HCT116 (cell line): ENCODE measurements around the gene SCYGR1. TPM values are rescaled to one million over a fixed set of nuclear protein-coding genes. Genes with fewer than 3 reads are reported as not detected.

Experiments used
- ATAC-seq: fragments of 200-7000 bp; cut with Tn5 transposase; 2 replicates; pipeline ENCODE4 v1.9.1; 2020; ENCODE audit warnings: mild to moderate bottlenecking, moderate library complexity
- BruUV-seq: library from RNA; stranded (reverse); fragments of 400-500 nt; replicated peaks from 2 replicates; lab custom pipeline; 2021; lab: Mats Ljungman, UMichigan
- CTCF ChIA-PET: fragments of 300-600 bp; sonication (Branson Sonifier 250); formaldehyde crosslinking; loops from one replicate; lab custom pipeline; 2021; ENCODE audit warnings: antibody characterized with exemption; lab: Charles Lee
- POLR2A ChIA-PET: fragments of 300-600, 350-600 bp; sonication (Branson Sonifier 250); formaldehyde crosslinking; loops from one replicate; lab custom pipeline; 2021; ENCODE audit warnings: antibody characterized with exemption; lab: Charles Lee
- RAD21 ChIA-PET, 2 experiments: fragments of 300-600 bp; sonication (Branson Sonifier 250); formaldehyde crosslinking; loops; one replicate each; lab custom pipeline; 2023; ENCODE audit warnings: low total read pairs in 2 of 2; ENCODE audit not compliant: uncharacterized antibody in 2 of 2, unreplicated experiment in 2 of 2, low non-redundant PET in 1 of 2; lab: Charles Lee
- DNase-seq: peaks from one replicate; pipeline ENCODE4 v3.0.0-alpha.2; 2010; ENCODE audit warnings: low read depth, low spot score
- H2AFZ ChIP-seq: fragments of 200-600 bp; shearing (Covaris generic), sonication (generic); 2 replicates; pipeline ENCODE4 v1.6.1; 2017; ENCODE audit warnings: low read depth, mixed run types, mixed read lengths, antibody characterized with exemption, low read length; ENCODE audit not compliant: poor library complexity, severe bottlenecking
- H3K27ac ChIP-seq: 2 replicates; pipeline ENCODE4 v1.5.1; 2012; ENCODE audit warnings: low read depth, low read length
- H3K27me3 ChIP-seq: fragments of 200-600 bp; sonication (generic); 2 replicates; pipeline ENCODE4 v1.6.1; 2016; ENCODE audit warnings: mixed run types, low read length, mixed read lengths; ENCODE audit not compliant: insufficient read depth
- H3K36me3 ChIP-seq, 2 experiments: fragments of 200-500 bp in 1 of 2; fragments of 200-600 bp in 1 of 2; sonication (Bioruptor generic) in 1 of 2; sonication (generic) in 1 of 2; 2 replicates each; pipeline versions ENCODE4 v1.5.1 to v1.6.1; 2014 to 2016; ENCODE audit warnings: low read length in 2 of 2, inconsistent platforms in 1 of 2, mixed read lengths in 1 of 2, mixed run types in 1 of 2; ENCODE audit not compliant: insufficient read depth in 2 of 2, control insufficient read depth in 1 of 2
- H3K4me1 ChIP-seq, 2 experiments: fragments of 200-600 bp in 1 of 2; sonication (generic) in 1 of 2; 2 replicates each; pipeline versions ENCODE4 v1.5.1 to v1.6.1; 2012 to 2017; ENCODE audit warnings: low read length in 2 of 2, inconsistent platforms in 1 of 2, mild to moderate bottlenecking in 1 of 2, mixed read lengths in 1 of 2, mixed run types in 1 of 2, moderate library complexity in 1 of 2; ENCODE audit not compliant: insufficient read depth in 2 of 2, control insufficient read depth in 1 of 2
- H3K4me2 ChIP-seq: fragments of 200-600 bp; sonication (generic); 2 replicates; pipeline ENCODE4 v1.6.1; 2017; ENCODE audit warnings: mixed run types, low read length, mixed read lengths
- H3K4me3 ChIP-seq, 2 experiments: fragments of 200-600 bp in 1 of 2; sonication (generic) in 1 of 2; replicated peaks in 1 of 2; 2 replicates each; pipeline ENCODE4 v1.5.1; 2011 to 2016; ENCODE audit warnings: low read length in 2 of 2, control low read depth in 1 of 2, low read depth in 1 of 2, mild to moderate bottlenecking in 1 of 2, mixed read lengths in 1 of 2, mixed run types in 1 of 2
- H3K79me2 ChIP-seq: fragments of 200-600 bp; sonication (generic); 2 replicates; pipeline ENCODE4 v1.6.1; 2017; ENCODE audit warnings: mild to moderate bottlenecking, mixed run types, low read length, moderate library complexity, mixed read lengths; ENCODE audit not compliant: insufficient read depth
- H3K9ac ChIP-seq: fragments of 200-600 bp; sonication (generic); 2 replicates; pipeline ENCODE4 v1.6.1; 2016; ENCODE audit warnings: low read length, mixed read lengths
- H3K9me2 ChIP-seq: fragments of 200-600 bp; sonication (generic), shearing (Covaris generic); 2 replicates; pipeline ENCODE4 v1.6.1; 2017; ENCODE audit warnings: mixed run types, mild to moderate bottlenecking, moderate library complexity; ENCODE audit not compliant: insufficient read depth
- H3K9me3 ChIP-seq, 2 experiments: fragments of 200-500 bp in 1 of 2; fragments of 200-600 bp in 1 of 2; sonication (Bioruptor generic) in 1 of 2; sonication (generic) in 1 of 2; 2 replicates each; pipeline ENCODE4 v1.6.1; 2014 to 2017; ENCODE audit warnings: low read length in 2 of 2, mixed read lengths in 2 of 2, inconsistent platforms in 1 of 2, low read depth in 1 of 2, mild to moderate bottlenecking in 1 of 2, mixed run types in 1 of 2, moderate library complexity in 1 of 2; ENCODE audit not compliant: control insufficient read depth in 1 of 2, insufficient read depth in 1 of 2
- H4K20me1 ChIP-seq: fragments of 200-600 bp; sonication (generic), shearing (Covaris generic); 2 replicates; pipeline ENCODE4 v1.6.1; 2017; ENCODE audit warnings: mixed run types, mild to moderate bottlenecking, moderate library complexity; ENCODE audit not compliant: insufficient read depth
- ATF3 ChIP-seq: IDR thresholded peaks from 2 replicates; pipeline ENCODE4 v1.6.1; 2012
- CBX3 ChIP-seq: IDR thresholded peaks from 2 replicates; pipeline ENCODE4 v1.6.1; 2012; ENCODE audit warnings: low read depth
- CTCF ChIP-seq, 3 experiments: fragments of 200-600 bp in 1 of 3; sonication (generic) in 1 of 3; IDR thresholded peaks in 2 of 3; conservative IDR thresholded peaks in 1 of 3; 2 replicates each; pipeline ENCODE4 v1.5.1; 2012 to 2017; ENCODE audit warnings: low read depth in 2 of 3, low read length in 2 of 3, antibody characterized with exemption in 1 of 3, borderline replicate concordance in 1 of 3, control low read depth in 1 of 3, mild to moderate bottlenecking in 1 of 3, mixed read lengths in 1 of 3, mixed run types in 1 of 3, moderate library complexity in 1 of 3; ENCODE audit not compliant: insufficient read depth in 1 of 3
- EGR1 ChIP-seq: IDR thresholded peaks from 2 replicates; pipeline ENCODE4 v1.6.1; 2012; ENCODE audit warnings: low read depth
- FOSL1 ChIP-seq: IDR thresholded peaks from 2 replicates; pipeline ENCODE4 v1.6.1; 2012; ENCODE audit warnings: low read depth
- JUND ChIP-seq: IDR thresholded peaks from 2 replicates; pipeline ENCODE4 v1.6.1; 2012
- MAX ChIP-seq: IDR thresholded peaks from 2 replicates; pipeline ENCODE4 v1.6.1; 2012
- RAD21 ChIP-seq: IDR thresholded peaks from 2 replicates; pipeline ENCODE4 v1.6.1; 2012; ENCODE audit warnings: low read depth, mild to moderate bottlenecking
- REST ChIP-seq: IDR thresholded peaks from 2 replicates; pipeline ENCODE4 v1.6.1; 2012; ENCODE audit warnings: low read depth
- TCF7L2 ChIP-seq: IDR thresholded peaks from 2 replicates; pipeline ENCODE4 v1.7.0; 2011; ENCODE audit warnings: borderline replicate concordance, inconsistent platforms; ENCODE audit not compliant: insufficient read depth, insufficient read length; ENCODE audit errors: extremely low read depth
- ZNF274 ChIP-seq: fragments of 200-500 bp; sonication (Bioruptor generic); IDR thresholded peaks from 2 replicates; pipeline ENCODE4 v1.6.1; 2014; ENCODE audit warnings: mild to moderate bottlenecking, low read depth, low read length, inconsistent platforms
- intact Hi-C: fragments of 100-400 bp; cut with micrococcal nuclease; formaldehyde crosslinking; loops from 2 replicates; pipeline ENCODE4 v1.10.0; 2022
- total RNA-seq: library from RNA; stranded (reverse); gene quantifications from one replicate; pipeline ENCODE4 v1.2.1, GENCODE V29; 2021; ENCODE audit not compliant: unreplicated experiment

The SCYGR1 gene
- total RNA-seq, 1 experiment from 2014 or later: not detected

- DNase-seq (peak; percentile 23), ATAC-seq (peak; percentile 63)
- Histone ChIP-seq H3K36me3 (no peaks in the 10 kb centered on the region), H3K27me3 (no peaks in the 10 kb centered on the region), H2AFZ (no peak overlapping the region), H4K20me1 (no peaks in the 10 kb centered on the region), H3K79me2 (no peaks in the 10 kb centered on the region), H3K4me2 (no peak overlapping the region), H3K9me2 (no peaks in the 10 kb centered on the region), H3K4me3 (no peak overlapping the region), H3K27ac (no peak overlapping the region), H3K4me1 (no peaks in the 10 kb centered on the region), H3K9ac (no peak overlapping the region), H3K9me3 (no peaks in the 10 kb centered on the region)
- RAD21 ChIA-PET: no interaction called here
- intact Hi-C loops: no loop called here
- TF ChIP-seq ZNF274: no peak
- TF ChIP-seq RAD21: peak; percentile 22; the same call in 1 of the 2 replicates
- no peak for TF ChIP-seq REST
- TF ChIP-seq ATF3: no peak
- peak; percentile 16 to 50 (median 30); a peak in 3 of 6 replicates for TF ChIP-seq CTCF (IDR thresholded peaks at IDR 0.05 in 2 of 3, conservative IDR thresholded peaks at IDR 0.05 in 1 of 3; ENCODE audit: borderline replicate concordance in 1 of 3, insufficient read depth in 1 of 3, low read depth in 2 of 3, low read length in 2 of 3)
- TF ChIP-seq EGR1: no peak
- TF ChIP-seq MAX: no peak
- TF ChIP-seq JUND: no peak
- no peak for TF ChIP-seq FOSL1
- TF ChIP-seq TCF7L2: no peak
- TF ChIP-seq CBX3: no peak
- POLR2A ChIA-PET: no interaction called here
- no TSS peak for BruUV-seq
- CTCF ChIA-PET: no interaction called here
Observed at GRCh38 chr2:227377467-227378351, 10.0 kb downstream of the SCYGR1 start.
